IPS DF 6.9 (cell line): ENCODE data around the gene POU2AF1.

ENCODE experiments used
- DNase-seq: peaks from one replicate; pipeline ENCODE4 v3.0.0-alpha.2; 2013; ENCODE audit warnings: low read depth, low spot score
- H3K27ac ChIP-seq: one replicate; pipeline ENCODE4 v1.5.1; 2013; ENCODE audit warnings: low read length, control low read depth
- H3K27me3 ChIP-seq: 2 replicates; pipeline ENCODE4 v1.6.1; 2013; ENCODE audit warnings: mild to moderate bottlenecking, low read length; ENCODE audit not compliant: control insufficient read depth, insufficient read depth
- H3K36me3 ChIP-seq: 2 replicates; pipeline ENCODE4 v1.6.1; 2013; ENCODE audit warnings: low read length; ENCODE audit not compliant: control insufficient read depth, insufficient read depth
- H3K4me1 ChIP-seq: 2 replicates; pipeline ENCODE4 v1.6.1; 2013; ENCODE audit warnings: low read length; ENCODE audit not compliant: control insufficient read depth, insufficient read depth
- H3K4me3 ChIP-seq: 2 replicates; pipeline ENCODE4 v1.5.1; 2013; ENCODE audit warnings: mild to moderate bottlenecking, low read length
- H3K9me3 ChIP-seq: 2 replicates; pipeline ENCODE4 v1.6.1; 2013; ENCODE audit warnings: low read length, inconsistent platforms; ENCODE audit not compliant: control insufficient read depth, insufficient read depth
- WGBS: extraction: QIAGEN DNeasy Blood & Tissue Kit; methylation state at CpG from one replicate; pipeline ENCODE4 v1.1.7; 2013; ENCODE audit warnings: mixed read lengths, missing lambda C conversion rate; ENCODE audit not compliant: insufficient read length, insufficient coverage; 5-methylcytosine and 5-hydroxymethylcytosine counted together

POU2AF1 gene

GRCh38 chr11:111378861-111379601, at the start of gene POU2AF1:
Gene POU2AF1, minus strand, starts transcription at chr11:111379275. Its CDS starts 98 bp downstream, at chr11:111379177.
- Histone ChIP-seq H3K27me3 (no peaks in the 10 kb centered on the region), H3K36me3 (no peaks in the 10 kb centered on the region), H3K27ac (no peak within 1 kb of the TSS), H3K4me3 (no peak within 1 kb of the TSS), H3K4me1 (no peaks in the 10 kb centered on the region), H3K9me3 (no peaks in the 10 kb centered on the region)
- WGBS, result no CpG with 5 or more reads among the region's 33 CpGs
- no peak for DNase-seq

DNA sequence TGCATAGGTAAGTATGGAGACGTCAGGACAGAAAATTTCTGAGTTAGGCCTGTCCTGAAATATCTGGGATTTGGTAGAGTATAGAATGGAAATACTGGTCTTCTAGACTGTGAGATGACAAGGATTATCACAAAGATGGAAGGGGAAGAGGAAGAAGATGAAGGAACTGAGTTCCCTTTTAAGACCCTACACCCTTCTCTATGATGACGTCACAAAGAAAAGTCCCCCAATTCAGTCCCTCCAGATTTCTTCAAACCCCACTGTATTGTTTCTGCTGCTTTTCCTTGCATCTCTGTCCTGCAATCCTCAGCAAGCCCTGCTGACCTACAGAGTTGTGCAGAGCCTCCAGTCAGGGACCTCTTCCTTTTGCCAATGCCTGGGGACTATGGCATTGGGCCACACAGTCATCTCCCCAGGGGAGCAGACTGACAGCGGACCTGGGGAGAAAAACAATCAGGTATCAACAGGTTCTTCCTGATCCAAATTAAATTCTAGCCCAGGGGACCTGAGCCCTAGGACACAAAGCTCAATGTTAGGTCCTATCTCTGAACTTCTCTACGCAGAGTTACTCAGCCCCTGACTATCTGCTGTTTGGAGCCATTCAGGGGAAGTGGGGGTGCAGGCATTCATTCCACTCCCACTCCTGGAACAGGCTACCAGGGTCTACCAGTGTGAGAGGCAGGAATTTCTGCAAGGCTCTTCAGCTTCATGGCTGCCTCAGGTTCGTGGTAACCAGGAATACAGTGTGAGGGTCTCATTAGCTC, 49.2 kb upstream of the POU2AF1 start:
- Histone ChIP-seq H3K4me1 (no peaks in the 10 kb centered on the region), H3K27me3 (no peaks in the 10 kb centered on the region), H3K27ac (no peak overlapping the region), H3K9me3 (no peaks in the 10 kb centered on the region), H3K4me3 (no peak overlapping the region), H3K36me3 (no peaks in the 10 kb centered on the region)
- no peak for DNase-seq
- no CpG with 5 or more reads among the region's 5 CpGs for WGBS

- Histone ChIP-seq H3K4me1 (no peaks in the 10 kb centered on the region), H3K27ac (no peak overlapping the region), H3K36me3 (no peaks in the 10 kb centered on the region), H3K27me3 (no peaks in the 10 kb centered on the region), H3K9me3 (no peaks in the 10 kb centered on the region), H3K4me3 (no peak overlapping the region)
- no peak for DNase-seq
- no CpG with 5 or more reads among the region's 4 CpGs for WGBS
Observed at GRCh38 chr11:111427471-111427912, 48.4 kb upstream of the POU2AF1 start.

- Histone ChIP-seq H3K27ac (no peak overlapping the region), H3K4me3 (no peak overlapping the region)
- WGBS, result no CpG with 5 or more reads among the region's 6 CpGs
Observed at GRCh38 chr11:111426617-111427016, 47.5 kb upstream of the POU2AF1 start.

GRCh38 chr11:111423250-111423615, 44.2 kb upstream of the POU2AF1 start:
- H3K4me1 ChIP-seq, result no peaks in the 10 kb centered on the region
- H3K36me3 ChIP-seq, result no peaks in the 10 kb centered on the region
- DNase-seq, result no peak
- no CpG with 5 or more reads among the region's 1 CpG for WGBS
- H3K9me3 ChIP-seq, result no peaks in the 10 kb centered on the region
- no peak overlapping the region for H3K4me3 ChIP-seq
- H3K27ac ChIP-seq, result no peak overlapping the region
- no peaks in the 10 kb centered on the region for H3K27me3 ChIP-seq

More at GRCh38 chr11:111426617-111427016, 47.5 kb upstream of the POU2AF1 start:
- no peak for DNase-seq
- no peaks in the 10 kb centered on the region for H3K4me1 ChIP-seq
- no peaks in the 10 kb centered on the region for H3K27me3 ChIP-seq
- H3K36me3 ChIP-seq, result no peaks in the 10 kb centered on the region
- no peaks in the 10 kb centered on the region for H3K9me3 ChIP-seq

DNA sequence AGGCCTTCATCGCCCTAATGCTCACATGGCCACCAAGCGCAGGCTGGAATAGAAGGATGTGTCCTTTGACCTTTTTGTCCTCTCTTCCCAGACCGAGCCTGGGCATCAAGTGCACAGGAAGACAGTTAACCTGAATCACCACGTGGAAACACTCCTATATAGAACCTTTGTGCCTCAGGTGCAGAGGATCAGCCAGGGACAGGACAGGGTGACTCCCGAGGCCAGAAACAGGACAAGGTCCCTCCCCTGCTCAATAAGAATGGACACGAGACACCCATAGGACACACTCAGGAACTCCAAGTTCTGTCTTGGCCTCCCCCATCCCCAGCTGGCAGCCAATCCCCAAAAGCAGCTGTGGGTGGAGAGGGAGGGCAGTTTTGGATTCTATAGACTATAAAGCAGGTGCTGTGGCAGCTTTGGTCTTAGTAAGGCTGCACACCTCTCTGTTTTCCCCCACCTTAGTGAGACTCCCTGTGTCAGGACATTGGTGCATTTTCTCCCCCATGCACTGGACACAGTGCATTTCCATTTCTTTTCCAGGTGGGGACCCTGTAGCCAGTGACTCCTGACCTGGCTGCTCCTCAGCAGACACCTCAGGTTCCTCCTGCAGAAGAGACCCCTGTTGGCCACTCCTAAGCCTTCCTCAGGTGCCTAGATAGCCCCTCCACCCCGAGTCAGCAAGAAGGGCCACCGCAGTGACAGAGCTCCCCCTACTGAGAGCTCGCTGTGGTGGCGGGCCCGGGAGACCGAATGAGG, 43.6 kb upstream of the POU2AF1 start:
- no peaks in the 10 kb centered on the region for H3K27me3 ChIP-seq
- H3K27ac ChIP-seq, result no peak overlapping the region
- no peaks in the 10 kb centered on the region for H3K36me3 ChIP-seq
- no peaks in the 10 kb centered on the region for H3K4me1 ChIP-seq
- H3K4me3 ChIP-seq, result no peak overlapping the region
- no peaks in the 10 kb centered on the region for H3K9me3 ChIP-seq
- DNase-seq, result peak; percentile 67
- WGBS, result no CpG with 5 or more reads among the region's 12 CpGs

DNA sequence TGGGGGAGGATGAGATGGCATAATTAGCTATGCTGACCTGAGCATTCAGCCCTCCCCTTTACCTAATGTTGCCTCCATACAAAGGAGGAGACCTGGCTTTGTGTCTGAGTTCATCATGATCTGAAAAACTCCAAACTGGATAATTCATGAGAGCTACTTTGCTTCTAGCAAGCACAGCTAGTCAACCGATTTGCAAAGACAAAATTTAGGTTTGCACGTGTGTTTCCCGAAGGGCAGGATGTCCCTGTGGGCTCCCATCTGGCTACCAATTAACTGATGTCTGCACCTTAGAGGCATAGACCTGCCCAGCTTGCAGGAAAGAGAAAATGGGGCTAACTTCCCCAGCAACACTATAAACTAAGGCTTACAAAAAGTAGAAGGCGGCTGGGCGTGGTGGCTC, 42.2 kb upstream of the POU2AF1 start:
- no peaks in the 10 kb centered on the region for H3K36me3 ChIP-seq
- no peaks in the 10 kb centered on the region for H3K4me1 ChIP-seq
- no peak overlapping the region for H3K27ac ChIP-seq
- no peaks in the 10 kb centered on the region for H3K27me3 ChIP-seq
- DNase-seq, result no peak
- no peaks in the 10 kb centered on the region for H3K9me3 ChIP-seq
- no peak overlapping the region for H3K4me3 ChIP-seq
- no CpG with 5 or more reads among the region's 5 CpGs for WGBS

DNA sequence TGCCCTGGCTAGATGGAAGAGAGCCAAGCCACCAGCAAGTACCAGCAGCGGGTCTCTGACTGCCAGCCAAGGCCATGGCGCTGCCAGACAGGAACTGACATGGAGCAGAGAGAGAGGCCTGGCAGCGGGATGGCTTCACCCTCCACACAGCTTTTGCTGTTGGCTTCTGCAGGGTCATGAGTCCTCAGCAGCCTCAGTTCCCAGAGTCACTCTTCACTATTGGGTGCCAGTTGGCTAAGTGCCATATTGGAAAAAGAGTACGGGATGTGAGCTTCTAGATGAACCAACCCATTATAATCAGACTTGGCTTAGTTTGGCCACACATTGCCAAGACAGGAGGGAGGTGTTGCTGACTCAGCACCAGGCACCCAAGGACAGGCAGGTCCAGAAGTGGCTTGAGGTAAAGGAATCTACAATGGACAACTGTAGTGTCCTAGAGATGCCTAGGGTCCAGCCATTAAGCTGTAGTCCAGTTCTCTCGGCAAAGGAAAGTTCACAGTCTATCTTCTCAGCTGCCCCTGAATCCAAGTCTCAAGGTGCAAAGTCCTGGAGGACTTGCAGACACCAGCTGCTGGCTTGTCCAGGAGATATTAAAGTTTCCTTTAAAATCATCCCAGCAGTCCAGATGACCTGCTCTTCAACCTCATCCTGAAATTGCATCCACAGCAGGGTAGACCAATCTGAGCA, 40.7 kb upstream of the POU2AF1 start:
- Histone ChIP-seq H3K9me3 (no peaks in the 10 kb centered on the region), H3K4me1 (no peaks in the 10 kb centered on the region), H3K27me3 (no peaks in the 10 kb centered on the region), H3K27ac (no peak overlapping the region), H3K36me3 (no peaks in the 10 kb centered on the region), H3K4me3 (no peak overlapping the region)
- DNase-seq, result no peak
- no CpG with 5 or more reads among the region's 5 CpGs for WGBS

DNA sequence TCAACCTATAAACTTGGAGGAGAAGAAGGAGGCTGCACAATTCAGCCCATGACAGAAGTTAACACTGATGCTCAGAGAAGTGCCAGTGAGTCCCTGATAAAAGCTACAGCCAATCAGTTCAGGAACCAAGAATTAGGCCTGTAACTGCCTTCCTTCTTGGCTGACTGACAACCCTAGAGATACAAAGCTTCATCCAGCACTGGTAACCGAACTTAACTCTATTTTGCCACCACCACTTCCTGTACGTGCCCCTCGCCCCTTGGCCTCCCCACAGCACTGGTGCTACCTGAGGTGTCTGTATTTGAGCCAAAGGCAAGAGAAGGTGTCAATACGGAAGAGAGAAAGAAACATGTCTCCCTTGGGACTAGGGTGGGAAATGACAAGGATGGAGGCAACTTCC, 40.1 kb upstream of the POU2AF1 start:
- H3K27ac ChIP-seq, result no peak overlapping the region
- no peak overlapping the region for H3K4me3 ChIP-seq
- no CpG with 5 or more reads among the region's 4 CpGs for WGBS

DNA sequence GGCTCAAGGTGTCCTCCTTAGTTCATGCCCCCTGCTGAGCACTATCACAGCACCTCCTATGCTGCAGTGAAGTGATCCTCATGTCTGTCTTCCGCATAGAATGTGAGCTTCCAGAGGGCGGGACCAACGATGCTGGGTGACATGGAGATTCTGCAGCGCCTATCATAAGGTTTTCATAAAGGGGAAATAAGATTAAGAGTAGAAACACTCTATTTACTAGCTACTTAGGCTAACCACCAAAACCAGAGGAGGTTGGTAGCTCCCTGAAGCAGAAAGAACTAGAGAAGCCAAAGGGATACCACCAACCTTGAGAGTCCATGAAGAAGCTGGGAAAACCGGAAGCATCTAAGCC, 39.3 kb upstream of the POU2AF1 start:
- H3K4me1 ChIP-seq, result no peaks in the 10 kb centered on the region

More for the DNA sequence above, 40.1 kb upstream of the POU2AF1 start:
- Histone ChIP-seq H3K36me3 (no peaks in the 10 kb centered on the region), H3K4me1 (no peaks in the 10 kb centered on the region), H3K27me3 (no peaks in the 10 kb centered on the region), H3K9me3 (no peaks in the 10 kb centered on the region)
- DNase-seq, result no peak

More for the DNA sequence above, 39.3 kb upstream of the POU2AF1 start:
- no peak overlapping the region for H3K27ac ChIP-seq
- H3K9me3 ChIP-seq, result no peaks in the 10 kb centered on the region
- no peak overlapping the region for H3K4me3 ChIP-seq
- no peak for DNase-seq
- no peaks in the 10 kb centered on the region for H3K36me3 ChIP-seq
- H3K27me3 ChIP-seq, result no peaks in the 10 kb centered on the region
- WGBS, result no CpG with 5 or more reads among the region's 5 CpGs
